ENCODE results near the gene ARHGAP6.

DNA sequence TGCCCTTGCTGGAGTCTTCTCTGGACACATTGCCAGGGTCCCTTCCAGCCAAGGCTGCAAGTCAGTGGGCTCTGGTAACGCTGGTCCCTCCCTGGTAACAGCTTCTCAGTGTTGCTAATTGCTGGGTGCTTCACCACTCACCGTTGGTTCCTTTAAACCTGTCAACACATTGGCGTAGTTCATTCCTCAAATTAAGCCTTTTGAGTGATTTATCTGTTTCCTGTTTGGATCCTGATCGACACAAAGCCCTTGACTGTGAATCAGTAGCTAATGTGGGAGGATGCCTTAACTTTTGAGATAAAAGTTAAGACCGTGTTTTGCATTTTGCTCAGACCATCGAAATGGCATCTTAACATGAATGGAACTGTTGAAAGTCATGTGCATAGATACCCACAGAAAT, 246.6 kb downstream of the ARHGAP6 start:
- TF ChIP-seq POLR2A (IDR thresholded peaks at IDR 0.05) = no peak
- TF ChIP-seq, protein P1, sequence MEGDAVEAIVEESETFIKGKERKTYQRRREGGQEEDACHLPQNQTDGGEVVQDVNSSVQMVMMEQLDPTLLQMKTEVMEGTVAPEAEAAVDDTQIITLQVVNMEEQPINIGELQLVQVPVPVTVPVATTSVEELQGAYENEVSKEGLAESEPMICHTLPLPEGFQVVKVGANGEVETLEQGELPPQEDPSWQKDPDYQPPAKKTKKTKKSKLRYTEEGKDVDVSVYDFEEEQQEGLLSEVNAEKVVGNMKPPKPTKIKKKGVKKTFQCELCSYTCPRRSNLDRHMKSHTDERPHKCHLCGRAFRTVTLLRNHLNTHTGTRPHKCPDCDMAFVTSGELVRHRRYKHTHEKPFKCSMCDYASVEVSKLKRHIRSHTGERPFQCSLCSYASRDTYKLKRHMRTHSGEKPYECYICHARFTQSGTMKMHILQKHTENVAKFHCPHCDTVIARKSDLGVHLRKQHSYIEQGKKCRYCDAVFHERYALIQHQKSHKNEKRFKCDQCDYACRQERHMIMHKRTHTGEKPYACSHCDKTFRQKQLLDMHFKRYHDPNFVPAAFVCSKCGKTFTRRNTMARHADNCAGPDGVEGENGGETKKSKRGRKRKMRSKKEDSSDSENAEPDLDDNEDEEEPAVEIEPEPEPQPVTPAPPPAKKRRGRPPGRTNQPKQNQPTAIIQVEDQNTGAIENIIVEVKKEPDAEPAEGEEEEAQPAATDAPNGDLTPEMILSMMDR (IDR thresholded peaks at IDR 0.05) = no peak
